Liver (tissue), 3 donors: ENCODE results near the gene PLA2G4A.

Source experiments
- ATF3 ChIP-seq: IDR thresholded peaks from 2 replicates; pipeline ENCODE4 v1.6.1; 2016; ENCODE audit warnings: antibody characterized with exemption
- CTCF ChIP-seq: fragments of 150-350 bp; IDR thresholded peaks from 2 replicates; pipeline ENCODE4 v1.5.1; 2017; ENCODE audit warnings: improper control_type of control experiment, low read depth, low read length; ENCODE audit not compliant: missing input control
- EGR1 ChIP-seq, 2 donors: IDR thresholded peaks; 2 replicates each; pipeline ENCODE4 v1.6.1; 2016 to 2018; ENCODE audit warnings: antibody characterized with exemption in 2 of 2, low read depth in 2 of 2
- FOXA1 ChIP-seq: IDR thresholded peaks from 2 replicates; pipeline ENCODE4 v1.6.1; 2016; ENCODE audit warnings: antibody characterized with exemption
- FOXA2 ChIP-seq: IDR thresholded peaks from 2 replicates; pipeline ENCODE4 v1.6.1; 2016; ENCODE audit warnings: antibody characterized with exemption
- GABPA ChIP-seq, 2 donors: IDR thresholded peaks in 1 of 2; conservative IDR thresholded peaks in 1 of 2; 2 replicates each; pipeline ENCODE4 v1.6.1; 2016; ENCODE audit warnings: antibody characterized with exemption in 2 of 2, mild to moderate bottlenecking in 1 of 2, moderate library complexity in 1 of 2
- JUND ChIP-seq, 2 donors: IDR thresholded peaks; 2 replicates each; pipeline ENCODE4 v1.6.1; 2016; ENCODE audit warnings: antibody characterized with exemption in 2 of 2
- MAX ChIP-seq: IDR thresholded peaks from 2 replicates; pipeline ENCODE4 v1.6.1; 2016; ENCODE audit warnings: antibody characterized with exemption
- RAD21 ChIP-seq, 2 donors: IDR thresholded peaks; 2 replicates each; pipeline ENCODE4 v1.6.1; 2016; ENCODE audit warnings: antibody characterized with exemption in 2 of 2, mild to moderate bottlenecking in 2 of 2
- REST ChIP-seq: IDR thresholded peaks from 2 replicates; pipeline ENCODE4 v1.6.1; 2016; ENCODE audit warnings: antibody characterized with exemption, mild to moderate bottlenecking
- SP1 ChIP-seq: IDR thresholded peaks from 2 replicates; pipeline ENCODE4 v1.6.1; 2018; ENCODE audit warnings: antibody characterized with exemption, mild to moderate bottlenecking
- TAF1 ChIP-seq: conservative IDR thresholded peaks from 2 replicates; pipeline ENCODE4 v1.6.1; 2016; ENCODE audit warnings: antibody characterized with exemption, mild to moderate bottlenecking
- YY1 ChIP-seq: IDR thresholded peaks from 2 replicates; pipeline ENCODE4 v1.6.1; 2016; ENCODE audit warnings: antibody characterized with exemption, mild to moderate bottlenecking
- ZBTB33 ChIP-seq: IDR thresholded peaks from 2 replicates; pipeline ENCODE4 v1.6.1; 2016; ENCODE audit warnings: antibody characterized with exemption
- donor health status: healthy.
- donor health status: healthy.

- TF ChIP-seq YY1 (no peak), FOXA1 (no peak), CTCF (no peak), REST (no peak), MAX (no peak), JUND (IDR thresholded peaks at IDR 0.05) (no peak), GABPA (IDR thresholded peaks at IDR 0.05 in 1 of 2, conservative IDR thresholded peaks at IDR 0.05 in 1 of 2) (no peak), RAD21 (IDR thresholded peaks at IDR 0.05) (no peak), ATF3 (no peak), TAF1 (no peak), FOXA2 (no peak), ZBTB33 (no peak), EGR1 (IDR thresholded peaks at IDR 0.05; ENCODE audit: low read depth in 2 of 2) (no peak), SP1 (no peak)
Observed at GRCh38 chr1:186793582-186793927, 35.2 kb upstream of the PLA2G4A start.
